ENCODE measurements around the gene MAGEB17.

DNA sequence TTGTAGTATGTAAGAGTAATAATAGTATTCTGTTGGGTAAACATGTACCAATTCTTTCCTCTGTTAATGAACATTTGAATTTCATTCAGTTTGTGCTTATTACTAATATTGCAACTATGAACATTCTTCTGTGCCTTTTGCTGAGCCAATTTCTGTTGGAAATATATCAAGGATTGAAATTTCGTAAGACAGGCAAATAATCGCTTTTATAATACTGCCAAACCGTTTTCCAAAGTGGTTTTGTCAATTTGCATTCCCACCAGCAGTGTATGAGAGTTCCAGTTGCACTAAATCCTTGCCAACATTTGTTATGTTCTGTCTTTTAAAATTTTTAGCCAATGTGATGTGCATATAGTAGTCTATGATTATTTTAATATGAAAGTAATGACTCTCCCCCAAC, 38.6 kb downstream of the MAGEB17 start:
- TF ChIP-seq REST (IDR thresholded peaks at IDR 0.05; ENCODE audit: low read depth) (no peak), CTCF (IDR thresholded peaks at IDR 0.05 in 2 of 3, conservative IDR thresholded peaks at IDR 0.05 in 1 of 3; ENCODE audit: borderline replicate concordance in 1 of 3, insufficient read depth in 1 of 3, low read depth in 2 of 3, low read length in 2 of 3) (no peak), ZFX (IDR thresholded peaks at IDR 0.05) (no peak), CEBPB (IDR thresholded peaks at IDR 0.05; ENCODE audit: low read depth) (no peak), EZH2 (IDR thresholded peaks at IDR 0.05) (no peak), RAD21 (IDR thresholded peaks at IDR 0.05; ENCODE audit: low read depth) (no peak), POLR2A (IDR thresholded peaks at IDR 0.05; ENCODE audit: borderline replicate concordance, extremely low read depth, insufficient read depth, insufficient read length) (no peak), CBX3 (IDR thresholded peaks at IDR 0.05; ENCODE audit: low read depth) (no peak), SIN3A (IDR thresholded peaks at IDR 0.05; ENCODE audit: low read depth) (no peak), POLR2AphosphoS5 (IDR thresholded peaks at IDR 0.05; ENCODE audit: low read depth, low read length) (no peak), SRF (IDR thresholded peaks at IDR 0.05; ENCODE audit: low read depth) (no peak)
- TF ChIP-seq, protein P1, sequence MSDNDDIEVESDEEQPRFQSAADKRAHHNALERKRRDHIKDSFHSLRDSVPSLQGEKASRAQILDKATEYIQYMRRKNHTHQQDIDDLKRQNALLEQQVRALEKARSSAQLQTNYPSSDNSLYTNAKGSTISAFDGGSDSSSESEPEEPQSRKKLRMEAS (IDR thresholded peaks at IDR 0.05), result no peak
- TF ChIP-seq, protein P2, sequence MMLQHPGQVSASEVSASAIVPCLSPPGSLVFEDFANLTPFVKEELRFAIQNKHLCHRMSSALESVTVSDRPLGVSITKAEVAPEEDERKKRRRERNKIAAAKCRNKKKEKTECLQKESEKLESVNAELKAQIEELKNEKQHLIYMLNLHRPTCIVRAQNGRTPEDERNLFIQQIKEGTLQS (IDR thresholded peaks at IDR 0.05), result no peak

All from HCT116 (cell line).